ENCODE results near the gene GBE1.
"Not testable (repeated sequence)": the region's sequence is repeated elsewhere in the genome, so short reads cannot be mapped to it uniquely, and the experiment has no call there.

Gene GBE1

DNA sequence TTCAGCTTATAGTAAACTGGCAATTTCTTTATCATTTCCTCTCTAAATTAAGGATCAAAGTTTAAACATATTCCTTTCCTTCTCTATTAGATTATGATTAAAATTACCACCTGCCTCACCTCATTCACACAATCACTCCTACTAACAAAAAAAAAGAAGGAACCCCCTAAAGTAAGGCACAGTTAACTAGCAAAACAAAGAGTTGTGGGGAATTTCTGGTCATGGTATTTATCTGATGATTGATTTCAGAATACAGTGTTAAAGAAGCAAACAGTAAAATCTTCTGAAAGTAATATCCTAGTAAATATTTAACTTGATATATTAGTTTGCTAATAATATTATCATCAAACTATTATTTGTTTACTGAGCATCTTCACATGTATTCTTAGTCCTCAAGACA, 8.8 kb downstream of the GBE1 start:
- DNase-seq, result no peak

DNA sequence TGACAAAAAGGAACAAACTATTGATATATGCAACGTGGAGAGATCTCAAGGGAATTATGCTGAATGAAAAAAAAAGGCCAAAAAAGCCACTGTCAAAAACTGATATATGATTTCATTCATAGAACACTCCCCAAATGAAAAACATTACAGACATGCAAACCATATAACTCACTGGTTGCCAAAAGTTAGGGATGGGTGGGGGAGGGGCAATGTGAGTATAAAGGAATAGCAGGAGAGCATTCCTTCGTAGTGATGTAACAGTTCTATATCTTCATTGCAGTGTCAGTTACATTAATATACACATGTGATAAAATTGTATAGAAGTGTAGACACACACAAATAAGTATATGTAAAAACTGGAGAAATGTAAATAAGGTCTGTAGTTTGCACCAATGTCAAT, 12.2 kb downstream of the GBE1 start:
- DNase-seq, result no peak

DNA sequence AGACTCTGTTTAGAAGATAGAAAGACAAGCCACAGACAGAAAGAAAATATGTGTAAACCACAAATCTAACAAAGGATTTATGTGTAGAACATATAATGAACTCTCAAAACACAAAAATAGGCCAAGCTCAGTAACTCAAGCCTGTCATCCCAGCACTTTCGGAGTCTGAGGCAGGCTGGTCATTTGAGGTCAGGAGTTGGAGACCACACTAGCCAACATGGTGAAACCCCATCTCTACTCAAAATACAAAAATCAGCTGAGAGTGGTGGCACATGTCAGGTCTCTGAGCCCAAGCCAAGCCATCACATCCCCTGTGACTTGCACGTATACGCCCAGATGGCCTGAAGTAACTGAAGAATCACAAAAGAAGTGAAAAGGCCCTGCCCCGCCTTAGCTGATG, 14.2 kb downstream of the GBE1 start:
- DNase-seq, result not testable (repeated sequence)

DNA sequence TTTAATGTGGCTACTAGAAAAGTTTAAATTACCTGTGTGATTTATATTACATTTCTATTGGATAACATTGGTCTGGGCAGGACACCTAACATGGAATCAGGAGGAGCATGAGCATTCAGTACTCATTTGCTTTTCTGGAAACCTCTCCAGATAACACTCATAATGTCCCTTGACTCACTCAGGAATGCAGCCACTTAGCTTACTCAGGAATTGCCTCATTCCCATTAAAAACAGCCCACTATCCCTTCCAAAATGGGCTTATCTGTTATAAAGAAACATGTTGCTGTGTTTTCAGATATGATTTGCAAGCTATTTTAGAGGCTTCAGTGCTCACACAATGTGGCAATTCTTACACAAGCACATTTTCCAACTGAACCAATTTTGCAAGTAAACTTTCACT, 17.1 kb downstream of the GBE1 start:
- DNase-seq, result no peak

DNA sequence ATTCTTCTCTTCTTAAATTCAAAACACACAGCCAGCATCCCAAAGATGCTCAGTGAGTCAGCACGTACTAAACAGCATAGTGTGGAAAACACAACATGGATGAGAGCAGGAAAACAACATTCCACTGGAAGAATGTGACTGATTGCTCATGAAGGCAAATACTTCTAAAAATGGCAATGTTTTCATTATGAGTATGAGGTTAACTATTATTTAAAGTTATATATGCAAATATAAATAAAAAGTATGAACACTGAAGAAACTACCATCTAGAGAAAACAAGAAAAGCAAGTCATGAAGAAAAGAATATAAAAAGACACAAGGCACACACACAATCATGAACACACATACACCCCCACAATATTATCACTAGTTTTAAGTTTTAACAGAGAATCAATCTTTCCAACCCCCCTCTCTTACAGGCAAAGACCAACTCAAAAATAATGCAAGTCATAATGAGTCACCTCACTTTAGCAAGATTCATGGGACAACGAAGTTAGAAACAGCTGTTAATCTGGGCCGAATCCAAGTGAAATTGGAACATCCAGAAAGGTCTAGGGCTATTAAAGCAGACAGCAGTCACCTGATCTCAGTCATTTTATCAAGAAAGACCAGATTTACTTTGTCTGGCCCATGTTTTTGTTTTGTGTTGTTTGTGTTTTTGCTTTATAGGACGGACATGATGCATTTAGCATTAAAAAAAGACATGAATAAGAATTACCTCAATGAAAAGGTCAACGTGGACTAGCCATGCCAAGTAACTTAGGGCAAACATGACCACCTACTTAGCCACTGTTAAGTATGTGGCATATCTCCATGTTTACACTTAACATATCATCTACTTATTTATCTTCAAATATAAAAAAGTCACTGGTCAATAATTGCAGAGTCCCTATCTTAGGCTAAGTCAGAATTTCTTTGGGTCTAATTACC, 18.1 kb downstream of the GBE1 start:
- no peak for DNase-seq

DNA sequence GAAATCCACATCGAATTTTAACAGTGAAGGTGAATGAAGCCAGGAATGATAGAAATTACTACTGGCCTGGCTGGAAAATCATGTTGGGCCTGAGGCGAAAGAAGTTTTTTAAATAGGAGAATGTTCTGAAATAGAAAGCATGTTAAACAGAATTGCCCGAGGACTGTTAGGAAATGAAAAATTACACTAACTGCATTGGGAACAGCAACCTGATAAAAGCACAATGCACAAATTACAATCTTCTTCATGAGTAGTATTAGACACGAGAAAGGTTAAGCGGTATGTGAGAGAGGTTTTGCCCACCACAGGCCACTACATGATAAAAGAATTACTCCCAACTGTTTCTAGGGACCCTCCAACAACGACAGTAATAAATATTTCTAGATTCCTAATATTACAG, 18.9 kb downstream of the GBE1 start:
- no peak for DNase-seq

DNA sequence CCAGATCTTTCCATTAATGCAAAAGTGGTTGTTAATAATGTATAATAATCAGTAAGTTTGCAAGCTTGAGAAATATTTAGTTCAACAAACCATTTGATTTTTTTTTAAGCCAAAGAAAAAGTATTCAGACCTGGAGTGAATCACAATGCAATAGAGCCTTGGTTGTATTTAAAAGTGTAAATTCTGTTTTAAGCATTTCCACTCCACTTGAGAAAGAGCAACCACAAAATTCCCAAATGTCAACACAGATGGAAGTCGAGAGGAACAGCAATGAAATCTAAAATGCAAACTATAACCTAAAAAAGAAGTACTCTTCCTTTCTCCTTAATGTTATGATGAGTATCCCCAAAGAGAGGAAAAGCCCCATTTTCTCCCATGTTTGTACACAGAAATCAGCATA, 20.2 kb downstream of the GBE1 start:
- no peak for DNase-seq

DNA sequence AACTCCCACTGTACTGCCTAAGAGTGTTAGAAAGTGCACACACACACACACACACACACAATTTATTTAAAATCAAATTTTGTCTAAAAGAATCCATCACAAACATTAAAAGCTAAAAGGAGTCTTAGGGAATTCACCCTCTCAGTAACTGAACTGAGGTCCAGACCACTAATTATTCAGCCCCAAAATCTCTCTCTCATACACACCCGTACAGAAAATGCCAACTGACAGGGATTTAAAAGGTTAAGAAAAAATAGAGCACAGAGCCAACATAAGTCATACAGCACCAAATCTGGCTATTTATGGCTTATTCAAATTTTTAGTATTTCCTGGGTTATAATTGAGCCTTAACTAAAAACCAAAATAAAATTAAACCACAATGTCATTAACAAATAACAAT, 20.7 kb downstream of the GBE1 start:
- DNase-seq, result no peak

DNA sequence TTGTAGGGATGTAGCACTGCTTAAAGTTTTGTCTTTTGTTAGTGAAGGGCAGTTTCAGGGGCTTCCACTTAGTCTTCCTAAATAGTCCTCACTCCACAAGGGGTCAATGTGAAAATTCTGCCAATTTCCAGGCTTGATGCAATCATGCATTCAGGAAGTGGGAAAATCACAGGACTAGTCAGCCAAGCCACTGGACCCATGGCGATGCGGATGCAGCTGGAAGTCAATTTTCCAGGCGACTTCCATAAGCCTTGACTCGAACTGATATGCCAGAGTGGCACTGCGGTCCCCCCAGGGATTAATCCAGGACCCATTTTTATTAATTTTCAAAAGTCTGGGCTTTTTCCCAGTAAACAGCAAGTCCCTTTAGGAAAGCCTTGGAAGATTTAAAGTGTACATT, 26.1 kb downstream of the GBE1 start:
- no peak for DNase-seq

DNA sequence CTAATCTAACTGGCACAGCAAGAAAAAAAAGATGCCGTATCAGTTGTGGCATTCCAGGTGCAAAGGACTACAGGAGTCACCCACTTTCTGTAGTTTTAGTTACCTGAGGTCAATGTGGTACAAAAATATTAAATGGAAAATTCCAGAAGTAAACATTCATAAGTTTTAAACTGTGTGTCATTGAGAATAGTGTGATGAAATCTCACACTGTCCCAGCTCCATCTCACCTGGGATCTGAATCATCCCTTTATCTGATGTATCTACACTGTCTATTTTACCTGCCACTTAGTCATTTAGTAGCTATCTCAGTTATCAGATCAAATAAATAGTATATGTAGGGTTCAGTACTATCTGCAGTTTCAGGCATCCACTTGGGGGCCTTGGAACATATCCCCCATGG, 26.7 kb downstream of the GBE1 start:
- DNase-seq, result no peak

DNA sequence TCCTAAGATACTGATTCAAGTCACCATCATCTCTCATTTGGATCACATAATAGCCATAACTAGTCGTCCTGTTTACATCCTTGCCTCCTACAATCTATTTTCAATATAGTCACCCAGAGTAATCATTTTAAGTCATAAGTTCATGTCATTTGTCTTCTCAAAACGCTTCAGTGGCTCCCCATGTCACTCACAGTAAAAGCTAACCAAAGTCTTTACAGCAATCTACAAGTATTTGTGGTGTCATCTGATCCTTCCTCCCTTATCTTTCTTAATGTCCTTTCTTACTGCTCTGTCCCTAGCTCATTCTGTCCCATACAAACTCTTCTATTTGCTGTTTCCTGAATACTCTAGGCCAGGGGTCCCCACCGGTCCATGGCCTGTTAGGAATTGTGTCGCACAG, 28.8 kb downstream of the GBE1 start:
- no peak for DNase-seq

DNA sequence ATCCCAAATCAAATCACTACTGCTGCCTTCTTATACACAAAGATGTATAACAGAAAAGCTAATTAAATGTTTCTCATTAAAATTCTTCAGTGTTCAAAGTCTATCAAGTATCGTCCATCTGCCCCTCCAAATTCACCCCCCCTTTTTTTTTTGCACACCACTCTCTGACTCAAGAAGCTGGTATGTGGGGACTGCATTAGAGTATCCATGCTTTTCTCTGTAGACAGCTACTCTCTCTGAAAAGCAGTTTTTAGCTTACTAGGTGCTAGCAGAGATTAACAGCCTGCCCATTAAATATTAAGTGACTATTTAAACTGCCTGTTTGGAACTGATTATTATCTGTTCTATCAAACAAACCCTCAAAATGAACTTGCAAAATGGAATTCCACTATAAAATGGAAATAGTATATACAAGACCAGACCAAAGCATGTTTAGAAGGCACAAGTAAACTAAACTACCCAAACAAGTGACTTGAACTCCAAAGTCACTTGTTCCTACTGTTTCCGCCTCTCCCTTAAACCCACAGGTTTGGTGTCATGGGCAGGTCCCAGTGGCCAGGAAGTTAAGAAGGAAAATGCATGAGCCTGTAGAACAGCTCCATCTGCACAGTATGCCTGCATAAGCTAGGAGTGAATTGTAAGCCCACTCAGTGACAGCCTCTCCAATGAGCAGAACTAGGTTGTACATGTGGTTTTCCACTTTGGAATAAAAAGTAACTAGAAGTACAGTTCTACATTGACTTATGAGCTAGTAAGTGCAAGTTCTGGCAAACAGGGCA, 32.5 kb downstream of the GBE1 start:
- DNase-seq, result no peak

DNA sequence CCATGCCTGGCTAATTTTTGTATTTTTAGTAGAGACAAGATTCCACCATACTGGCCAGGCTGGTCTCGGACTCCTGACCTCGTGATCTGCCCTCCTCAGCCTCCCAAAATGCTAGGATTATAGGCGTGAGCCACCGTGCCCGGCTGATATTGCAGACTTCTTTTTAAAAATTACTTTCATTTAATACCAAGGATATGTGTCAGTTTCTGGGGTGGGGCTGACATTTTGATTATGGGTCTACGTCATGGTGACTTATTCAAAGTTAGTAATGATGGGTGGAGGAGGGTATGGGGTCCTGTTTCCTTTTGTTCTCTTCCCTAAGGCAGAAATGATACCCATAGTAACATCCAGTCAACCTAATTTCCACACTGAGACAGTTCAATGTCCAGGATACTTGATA, 34.7 kb downstream of the GBE1 start:
- no peak for DNase-seq

DNA sequence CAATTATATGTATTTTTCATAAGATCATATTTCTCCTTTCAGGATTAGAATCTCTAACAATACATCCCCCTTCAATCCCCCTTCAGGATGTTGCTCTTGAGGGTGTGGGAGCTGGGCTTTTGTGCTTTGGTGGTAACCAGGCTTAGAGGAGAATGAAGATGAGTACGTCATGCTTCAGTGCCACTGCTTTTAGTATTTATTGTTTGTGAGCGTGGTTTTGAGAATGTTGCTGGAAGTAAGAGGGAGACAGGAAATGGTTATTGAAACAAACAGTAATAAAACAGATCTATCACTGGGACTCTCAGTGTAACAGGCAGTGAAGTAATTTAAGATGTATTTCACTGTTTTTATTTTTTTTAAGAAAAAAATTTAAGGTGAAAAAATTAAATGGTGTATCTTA, 35.3 kb downstream of the GBE1 start:
- DNase-seq, result no peak

DNA sequence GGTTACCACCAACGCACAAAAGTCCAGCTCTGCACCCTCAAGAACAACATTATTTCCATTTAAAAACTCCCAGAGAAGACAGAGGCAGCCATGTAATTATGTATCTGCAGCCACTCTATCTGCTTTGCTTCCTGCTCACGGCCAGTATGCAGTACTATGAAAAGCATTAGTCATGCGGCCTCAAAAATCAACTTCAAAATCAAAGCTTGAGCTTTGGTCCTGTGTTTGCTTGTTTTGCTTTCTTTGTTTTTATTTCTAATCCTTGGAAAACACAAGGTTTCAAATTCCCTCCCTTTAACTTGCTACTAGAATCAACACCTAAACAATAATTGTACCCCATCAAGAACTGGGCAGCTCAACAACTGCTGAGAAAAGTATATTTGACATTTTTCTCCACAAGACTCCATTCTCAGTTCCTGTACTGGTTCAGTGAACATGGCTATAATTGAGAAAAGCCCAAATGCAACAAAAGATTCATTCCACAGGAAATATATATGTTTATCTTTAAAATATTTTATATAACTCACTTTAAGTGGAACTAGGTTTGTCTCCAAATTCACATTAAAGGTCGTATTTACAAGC, 37.6 kb downstream of the GBE1 start:
- DNase-seq, result no peak

DNA sequence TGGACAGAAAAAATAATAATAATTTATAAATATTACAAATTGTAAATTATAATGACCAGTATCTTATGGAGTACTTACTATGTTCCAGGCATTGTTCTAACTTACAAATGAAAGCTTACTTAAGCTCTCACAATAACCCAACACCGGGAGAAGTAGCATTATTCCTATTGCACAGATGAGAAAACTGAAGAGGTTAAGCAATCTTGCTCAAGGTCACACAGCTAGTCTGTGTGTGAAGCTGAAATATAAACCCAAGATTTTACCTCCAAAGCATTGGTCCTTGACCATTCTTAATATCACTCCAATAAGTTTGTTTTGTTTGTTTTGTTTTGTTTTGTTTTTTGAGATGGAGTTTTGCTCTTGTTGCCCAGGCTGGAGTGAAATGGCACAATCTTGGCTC, 43.1 kb downstream of the GBE1 start:
- DNase-seq, result no peak

DNA sequence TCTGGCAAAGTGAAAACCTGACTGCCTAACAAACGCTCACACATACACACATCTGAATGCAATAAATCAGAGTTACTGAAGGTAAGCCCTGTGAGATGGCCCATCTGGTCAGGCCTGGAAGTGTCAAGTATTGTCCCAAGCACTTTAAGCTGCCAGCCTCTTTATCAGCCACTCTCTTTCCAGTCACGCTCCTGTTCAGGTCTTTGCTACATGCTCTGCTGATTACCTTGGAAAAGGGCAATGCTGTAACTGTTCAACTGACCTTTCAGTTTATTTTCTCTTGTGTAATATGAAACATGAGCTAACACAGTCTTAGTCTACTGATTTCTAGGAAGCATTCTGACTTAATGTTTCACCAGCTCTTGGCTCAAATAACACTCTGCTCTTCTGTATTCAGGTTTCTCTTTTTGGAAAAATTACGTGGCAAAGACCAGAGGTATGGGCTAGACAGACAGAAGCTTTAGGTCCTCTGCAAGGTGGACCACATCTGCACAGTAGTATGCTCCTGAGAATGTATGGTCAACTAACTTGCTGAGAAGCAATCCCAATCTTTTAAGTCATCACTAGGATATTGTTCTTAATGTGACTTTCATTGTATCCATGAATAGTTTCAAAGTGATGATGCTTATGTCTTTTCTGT, 44.5 kb downstream of the GBE1 start:
- no peak for DNase-seq

DNA sequence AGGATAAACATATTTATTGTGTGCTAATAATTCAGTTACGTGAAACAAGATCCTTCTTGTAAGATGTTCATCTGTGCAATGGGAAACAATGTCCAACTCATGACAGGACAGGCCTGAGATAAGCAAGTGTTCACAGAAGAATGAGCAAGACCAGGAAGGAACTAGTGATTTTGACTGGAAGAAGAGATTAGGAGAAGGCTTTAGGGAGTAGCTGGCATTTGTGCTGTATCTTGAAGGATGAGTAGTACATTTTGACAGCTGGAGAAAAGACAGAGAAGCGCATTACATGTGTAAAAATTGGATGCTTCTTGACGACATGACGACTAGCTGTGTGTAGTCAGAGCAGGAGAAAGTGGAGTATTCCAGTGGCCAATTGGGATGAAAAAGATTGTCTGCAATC, 48.4 kb downstream of the GBE1 start:
- DNase-seq, result no peak

DNA sequence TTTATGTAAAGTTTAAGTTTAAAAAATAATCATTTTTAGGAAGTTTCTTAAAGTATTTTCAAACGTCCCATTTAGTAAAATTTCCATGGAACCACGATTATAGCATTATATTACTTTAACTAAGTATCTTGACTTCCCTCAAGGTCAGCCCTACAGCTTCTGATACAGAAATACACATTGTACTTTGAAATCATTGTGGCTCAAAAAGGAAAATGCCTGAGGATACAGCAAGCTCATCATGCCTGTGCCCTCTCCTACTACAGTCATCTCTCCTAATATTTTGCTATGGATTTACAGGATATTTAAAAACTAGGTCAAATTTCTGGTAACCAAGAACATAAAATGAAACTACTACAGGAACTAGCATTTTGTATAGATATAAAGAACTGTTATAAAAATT, 51.8 kb downstream of the GBE1 start:
- no peak for DNase-seq

DNA sequence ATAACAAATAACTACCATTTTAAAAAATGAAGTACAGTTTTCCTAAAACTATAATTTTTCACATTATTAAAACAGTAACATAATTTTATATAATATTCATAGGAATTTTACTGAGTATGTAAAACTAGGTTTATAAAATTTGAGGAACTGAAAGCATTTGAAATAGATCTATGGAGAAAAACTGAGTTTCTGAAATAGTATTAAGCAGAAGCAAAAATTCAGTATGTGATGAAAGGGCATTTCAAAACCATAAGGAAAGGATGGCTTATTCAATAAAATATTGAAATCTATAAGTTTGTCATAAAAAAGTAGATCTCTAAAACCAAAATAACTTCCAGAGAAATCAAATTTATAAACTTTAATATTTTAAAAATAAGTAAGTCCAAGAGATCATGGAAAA, 53.4 kb downstream of the GBE1 start:
- no peak for DNase-seq

DNA sequence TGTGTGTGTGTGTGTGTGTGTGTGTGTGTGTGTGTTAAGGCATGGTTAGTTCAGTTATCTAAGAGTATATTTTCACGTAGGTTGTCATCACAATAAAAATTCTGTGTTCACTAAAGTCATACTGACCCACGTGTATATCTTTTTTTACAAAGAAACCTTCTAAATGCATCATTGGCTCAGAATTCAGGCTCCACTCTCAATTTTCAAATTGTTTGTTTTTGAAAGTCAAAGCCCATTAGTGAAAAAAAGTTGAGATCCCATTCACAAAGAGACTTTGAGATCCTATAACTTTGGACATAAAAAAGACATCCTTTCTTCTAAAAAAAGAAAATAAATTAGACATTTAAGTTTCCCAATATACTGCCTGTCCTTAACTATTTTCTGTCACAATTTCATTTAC, 59.3 kb downstream of the GBE1 start:
- DNase-seq, result no peak

DNA sequence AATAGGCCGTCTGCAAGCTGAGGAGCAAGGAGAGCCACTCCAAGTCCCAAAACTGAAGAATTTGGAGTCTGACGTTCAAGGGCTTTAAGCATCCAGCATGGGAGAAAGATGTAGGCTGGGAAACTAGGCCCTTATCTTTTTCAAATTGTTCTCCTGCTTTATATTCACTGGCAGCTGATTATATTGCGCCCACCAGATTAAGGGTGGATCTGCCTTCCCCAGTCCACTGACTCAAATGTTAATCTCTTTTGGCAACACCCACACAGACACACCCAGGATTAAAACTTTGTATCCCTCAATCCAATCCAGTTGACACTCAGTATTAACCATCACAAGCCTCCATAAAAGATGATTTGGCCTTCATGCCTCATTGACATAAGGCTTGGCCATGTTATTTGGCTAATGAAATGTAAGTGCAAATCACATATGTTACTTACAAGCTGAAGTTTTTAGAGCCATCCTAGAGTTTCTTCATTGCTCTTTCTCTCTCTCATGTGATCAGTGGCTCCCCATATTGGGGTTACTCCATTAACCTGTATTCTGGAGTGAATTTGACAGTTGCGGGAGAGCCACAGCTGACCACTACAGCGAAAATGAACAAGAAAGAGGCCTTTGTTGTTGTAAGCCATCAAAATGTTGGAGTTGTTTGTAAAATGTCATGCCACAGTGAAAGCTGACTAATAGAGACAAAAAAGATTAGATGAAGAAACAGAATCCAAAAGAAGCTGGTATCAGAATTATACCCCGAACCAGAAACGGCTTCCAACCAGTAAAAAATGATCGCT, 61.7 kb downstream of the GBE1 start:
- no peak for DNase-seq

DNA sequence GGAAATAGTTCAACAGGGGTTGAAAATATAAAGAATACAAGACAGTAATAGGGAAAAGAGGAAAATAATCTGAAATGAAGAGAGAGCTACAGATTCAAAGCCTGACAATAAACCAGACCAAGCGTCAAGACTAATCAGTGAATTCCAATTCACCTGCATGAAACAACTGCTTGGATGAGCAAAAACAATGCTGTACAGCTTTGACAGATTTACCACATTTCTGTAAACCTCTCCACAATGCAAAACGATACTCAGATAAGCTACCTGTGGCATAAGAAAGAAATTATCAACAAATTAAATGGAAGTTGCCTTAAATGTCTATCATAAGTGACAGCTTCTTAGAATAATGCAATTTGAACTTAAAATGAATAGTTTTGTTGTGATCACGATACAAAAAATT, 65.4 kb downstream of the GBE1 start:
- DNase-seq, result no peak

Measured in central memory CD4-positive, alpha-beta T cell (primary cell).